ENCODE data around the gene KRTAP5-3. TPM values are rescaled to one million over a fixed set of nuclear protein-coding genes. Genes with fewer than 3 reads are reported as not detected.

The KRTAP5-3 gene
- total and polyA plus RNA-seq, 2 donors (not counting 1 experiment from before 2014, with no cell fraction given) = not detected

- Histone ChIP-seq H2AFZ (ENCODE audit: insufficient read depth, low read depth, low read length, poor library complexity, severe bottlenecking) (no peak overlapping the region), H3K4me2 (replicated peaks; ENCODE audit: low read depth, low read length, poor library complexity, severe bottlenecking) (no peak overlapping the region), H4K20me1 (ENCODE audit: control insufficient read depth, insufficient read depth, low read length, poor library complexity, severe bottlenecking) (no peaks in the 10 kb centered on the region), H3K27ac (ENCODE audit: low read length in 2 of 2) (no peak overlapping the region), H3K4me3 (ENCODE audit: control extremely low read depth in 1 of 5, extremely low read depth in 1 of 5, insufficient read depth in 1 of 5, low read depth in 2 of 5, low read length in 4 of 5) (no peak overlapping the region), H3K9me3 (ENCODE audit: control extremely low read depth in 1 of 3, control insufficient read depth in 2 of 3, insufficient read depth in 1 of 3, low read length in 2 of 3) (no peaks in the 10 kb centered on the region), H3K79me2 (ENCODE audit: control insufficient read depth, insufficient read depth, low read length) (no peaks in the 10 kb centered on the region), H3K9ac (ENCODE audit: low read length) (no peak overlapping the region), H3K27me3 (replicated peaks in 1 of 4; ENCODE audit: control extremely low read depth in 1 of 4, control insufficient read depth in 3 of 4, insufficient read depth in 4 of 4, low read length in 3 of 4) (peaks cover 0 to 36% (median 4%) of the 10 kb centered on the region in 4 experiments), H3K4me1 (ENCODE audit: control insufficient read depth in 2 of 2, insufficient read depth in 2 of 2, low read length in 2 of 2) (peaks cover 0 to 10% of the 10 kb centered on the region in 2 donors), H3K36me3 (replicated peaks in 1 of 2; ENCODE audit: control extremely low read depth in 1 of 2, control insufficient read depth in 1 of 2, extremely low read depth in 1 of 2, insufficient read depth in 2 of 2, low read length in 1 of 2) (no peaks in the 10 kb centered on the region)
- intact Hi-C loops (cut with micrococcal nuclease) = no loop called here
- TF ChIP-seq EZH2 (IDR thresholded peaks at IDR 0.05; ENCODE audit: borderline replicate concordance, insufficient read depth, low read depth, low read length, poor library complexity, severe bottlenecking) = no peak
- no peak for TF ChIP-seq CTCF (IDR thresholded peaks at IDR 0.05)
- ChIA-PET CTCF (interaction anchor here (4.1 to 4.5 kb wide), 2 partner anchors 176 to 495 kb away, joined by 72 to 135 read pairs; partner anchors contain the start of gene SYT8), POLR2A (no interaction called here)
- 90% methylated on average over 8 of the region's 9 CpGs for WGBS (ENCODE audit: insufficient coverage)
- no peak for DNase-seq
- H3K4me1 Mint-ChIP-seq = no peaks in the 10 kb centered on the region
- H3K9me3 Mint-ChIP-seq (ENCODE audit: insufficient read depth) = no peaks in the 10 kb centered on the region
- H3K4me3 Mint-ChIP-seq = no peak overlapping the region
- H3K27me3 Mint-ChIP-seq = peaks cover 51% of the 10 kb centered on the region
- no peak overlapping the region for H3K27ac Mint-ChIP-seq
- ATAC-seq (ENCODE audit: low read depth) = no peak
Measured at GRCh38 chr11:1656061-1656441, 47.8 kb upstream of the KRTAP5-3 start.

GRCh38 chr11:1655168-1656060, 47.2 kb upstream of the KRTAP5-3 start:
- TF ChIP-seq CTCF (IDR thresholded peaks at IDR 0.05) = no peak
- TF ChIP-seq EZH2 (IDR thresholded peaks at IDR 0.05; ENCODE audit: borderline replicate concordance, insufficient read depth, low read depth, low read length, poor library complexity, severe bottlenecking) = no peak
- peaks cover 0 to 10% of the 10 kb centered on the region in 2 donors for H3K4me1 ChIP-seq (ENCODE audit: control insufficient read depth in 2 of 2, insufficient read depth in 2 of 2, low read length in 2 of 2)
- H3K4me2 ChIP-seq (replicated peaks; ENCODE audit: low read depth, low read length, poor library complexity, severe bottlenecking) = no peak overlapping the region
- Mint-ChIP-seq H3K27me3 (peaks cover 52% of the 10 kb centered on the region), H3K27ac (no peak overlapping the region), H3K9me3 (ENCODE audit: insufficient read depth) (no peaks in the 10 kb centered on the region), H3K4me3 (no peak overlapping the region), H3K4me1 (no peaks in the 10 kb centered on the region)
- no peak for ATAC-seq (ENCODE audit: low read depth)
- intact Hi-C loops (cut with micrococcal nuclease) = no loop called here
- H3K27ac ChIP-seq (ENCODE audit: low read length in 2 of 2) = no peak overlapping the region
- H3K4me3 ChIP-seq (ENCODE audit: control extremely low read depth in 1 of 5, extremely low read depth in 1 of 5, insufficient read depth in 1 of 5, low read depth in 2 of 5, low read length in 4 of 5) = no peak overlapping the region
- ChIA-PET CTCF (interaction anchor here (4.1 to 4.5 kb wide), 2 partner anchors 177 to 496 kb away, joined by 72 to 135 read pairs; partner anchors contain the start of gene SYT8), POLR2A (no interaction called here)
- no peak overlapping the region for H2AFZ ChIP-seq (ENCODE audit: insufficient read depth, low read depth, low read length, poor library complexity, severe bottlenecking)
- H3K36me3 ChIP-seq (replicated peaks in 1 of 2; ENCODE audit: control extremely low read depth in 1 of 2, control insufficient read depth in 1 of 2, extremely low read depth in 1 of 2, insufficient read depth in 2 of 2, low read length in 1 of 2) = no peaks in the 10 kb centered on the region
- no peaks in the 10 kb centered on the region for H3K9me3 ChIP-seq (ENCODE audit: control extremely low read depth in 1 of 3, control insufficient read depth in 2 of 3, insufficient read depth in 1 of 3, low read length in 2 of 3)
- DNase-seq = no peak
- H3K79me2 ChIP-seq (ENCODE audit: control insufficient read depth, insufficient read depth, low read length) = no peaks in the 10 kb centered on the region
- 76% methylated on average over 22 of the region's 26 CpGs for WGBS (ENCODE audit: insufficient coverage)
- no peaks in the 10 kb centered on the region for H4K20me1 ChIP-seq (ENCODE audit: control insufficient read depth, insufficient read depth, low read length, poor library complexity, severe bottlenecking)
- no peak overlapping the region for H3K9ac ChIP-seq (ENCODE audit: low read length)
- peaks cover 0 to 34% (median 4%) of the 10 kb centered on the region in 4 experiments for H3K27me3 ChIP-seq (replicated peaks in 1 of 4; ENCODE audit: control extremely low read depth in 1 of 4, control insufficient read depth in 3 of 4, insufficient read depth in 4 of 4, low read length in 3 of 4)
